ENCODE data around the gene ZPBP2. TPM values are rescaled to one million over a fixed set of nuclear protein-coding genes. Genes with fewer than 3 reads are reported as not detected.

Gene ZPBP2
- total RNA-seq, 1 experiment from 2014 or later = not detected

DNA sequence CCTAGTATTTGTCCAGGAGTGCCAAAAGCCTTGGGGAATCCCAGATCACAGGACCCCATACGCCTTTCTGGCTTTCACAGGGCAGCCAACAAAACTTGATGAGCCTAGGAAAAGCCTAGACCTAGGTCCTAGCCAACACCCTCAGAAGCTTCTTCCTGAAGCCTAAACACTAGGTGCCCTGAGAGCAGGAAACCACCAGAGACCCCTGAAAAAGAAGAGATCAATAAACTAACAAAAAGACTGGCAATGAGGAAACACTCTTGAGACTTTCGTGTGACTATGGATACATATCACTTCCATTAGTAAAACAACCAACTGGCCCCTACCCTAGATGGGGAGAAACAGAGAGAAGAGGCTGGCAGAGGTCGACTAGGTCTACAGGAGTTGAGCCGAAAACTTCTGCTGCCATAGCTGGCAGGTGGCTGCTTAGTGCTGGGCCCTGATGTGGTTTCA is 58.2 kb downstream of the ZPBP2 start:
- CTCF ChIA-PET = no interaction called here
- Histone ChIP-seq H3K9ac (ENCODE audit: low read length) (peak overlapping the region; percentile 88), H3K4me3 (replicated peaks in 1 of 2; ENCODE audit: low read depth in 1 of 2, low read length in 2 of 2) (peak overlapping the region; percentile 85 to 89), H4K20me1 (ENCODE audit: insufficient read depth) (no peaks in the 10 kb centered on the region), H2AFZ (ENCODE audit: low read depth, low read length, poor library complexity, severe bottlenecking) (no peak overlapping the region), H3K27me3 (ENCODE audit: insufficient read depth, low read length) (no peaks in the 10 kb centered on the region), H3K79me2 (ENCODE audit: insufficient read depth, low read length) (peaks cover 24% of the 10 kb centered on the region; the same call in 1 of the 2 replicates), H3K9me3 (ENCODE audit: control insufficient read depth in 1 of 2, insufficient read depth in 1 of 2, low read depth in 1 of 2, low read length in 2 of 2) (no peaks in the 10 kb centered on the region), H3K36me3 (ENCODE audit: control insufficient read depth in 1 of 2, insufficient read depth in 2 of 2, low read length in 2 of 2) (peaks cover 0 to 24% of the 10 kb centered on the region in 2 experiments; a peak in 2 of 4 replicates), H3K4me2 (ENCODE audit: low read length) (peak overlapping the region; percentile 79), H3K4me1 (ENCODE audit: control insufficient read depth in 1 of 2, insufficient read depth in 2 of 2, low read length in 2 of 2) (peaks cover 23 to 40% of the 10 kb centered on the region in 2 experiments), H3K27ac (ENCODE audit: low read depth, low read length) (peak overlapping the region; percentile 6; the same call in 1 of the 2 replicates), H3K9me2 (ENCODE audit: insufficient read depth) (no peaks in the 10 kb centered on the region)
- no TSS peak for BruUV-seq (replicated peaks)
- POLR2A ChIA-PET = interaction anchor here (0.6 kb wide), 1 partner anchor 87 kb away, joined by 3 read pairs; no protein-coding TSS in a partner anchor
- no peak for ATAC-seq
- intact Hi-C loops (cut with micrococcal nuclease) = no loop called here
- RAD21 ChIA-PET (ENCODE audit: low non-redundant PET in 1 of 2, low total read pairs in 2 of 2, uncharacterized antibody in 2 of 2, unreplicated experiment in 2 of 2) = no interaction called here
- TF ChIP-seq CEBPB (IDR thresholded peaks at IDR 0.05; ENCODE audit: low read depth) = no peak
- TF ChIP-seq, protein P1, sequence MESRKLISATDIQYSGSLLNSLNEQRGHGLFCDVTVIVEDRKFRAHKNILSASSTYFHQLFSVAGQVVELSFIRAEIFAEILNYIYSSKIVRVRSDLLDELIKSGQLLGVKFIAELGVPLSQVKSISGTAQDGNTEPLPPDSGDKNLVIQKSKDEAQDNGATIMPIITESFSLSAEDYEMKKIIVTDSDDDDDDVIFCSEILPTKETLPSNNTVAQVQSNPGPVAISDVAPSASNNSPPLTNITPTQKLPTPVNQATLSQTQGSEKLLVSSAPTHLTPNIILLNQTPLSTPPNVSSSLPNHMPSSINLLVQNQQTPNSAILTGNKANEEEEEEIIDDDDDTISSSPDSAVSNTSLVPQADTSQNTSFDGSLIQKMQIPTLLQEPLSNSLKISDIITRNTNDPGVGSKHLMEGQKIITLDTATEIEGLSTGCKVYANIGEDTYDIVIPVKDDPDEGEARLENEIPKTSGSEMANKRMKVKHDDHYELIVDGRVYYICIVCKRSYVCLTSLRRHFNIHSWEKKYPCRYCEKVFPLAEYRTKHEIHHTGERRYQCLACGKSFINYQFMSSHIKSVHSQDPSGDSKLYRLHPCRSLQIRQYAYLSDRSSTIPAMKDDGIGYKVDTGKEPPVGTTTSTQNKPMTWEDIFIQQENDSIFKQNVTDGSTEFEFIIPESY (IDR thresholded peaks at IDR 0.05; ENCODE audit: extremely low read depth, insufficient replicate concordance, low read length) = no peak
- TF ChIP-seq POLR2AphosphoS5 (IDR thresholded peaks at IDR 0.05; ENCODE audit: low read depth, low read length) = no peak
- TF ChIP-seq SIN3A (IDR thresholded peaks at IDR 0.05; ENCODE audit: low read depth) = no peak
- no peak for TF ChIP-seq YY1 (IDR thresholded peaks at IDR 0.05; ENCODE audit: extremely low read depth, insufficient replicate concordance, low read depth, low read length)
- TF ChIP-seq SP1 (IDR thresholded peaks at IDR 0.05; ENCODE audit: low read depth) = no peak
- no peak for TF ChIP-seq TCF7L2 (IDR thresholded peaks at IDR 0.05; ENCODE audit: borderline replicate concordance, extremely low read depth, insufficient read depth, insufficient read length)
- no peak for TF ChIP-seq RAD21 (IDR thresholded peaks at IDR 0.05; ENCODE audit: low read depth)
- no peak for TF ChIP-seq ZFX (IDR thresholded peaks at IDR 0.05)
- TF ChIP-seq JUND (IDR thresholded peaks at IDR 0.05) = no peak
- TF ChIP-seq, protein P2, sequence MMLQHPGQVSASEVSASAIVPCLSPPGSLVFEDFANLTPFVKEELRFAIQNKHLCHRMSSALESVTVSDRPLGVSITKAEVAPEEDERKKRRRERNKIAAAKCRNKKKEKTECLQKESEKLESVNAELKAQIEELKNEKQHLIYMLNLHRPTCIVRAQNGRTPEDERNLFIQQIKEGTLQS (IDR thresholded peaks at IDR 0.05) = no peak
- TF ChIP-seq, protein P3, sequence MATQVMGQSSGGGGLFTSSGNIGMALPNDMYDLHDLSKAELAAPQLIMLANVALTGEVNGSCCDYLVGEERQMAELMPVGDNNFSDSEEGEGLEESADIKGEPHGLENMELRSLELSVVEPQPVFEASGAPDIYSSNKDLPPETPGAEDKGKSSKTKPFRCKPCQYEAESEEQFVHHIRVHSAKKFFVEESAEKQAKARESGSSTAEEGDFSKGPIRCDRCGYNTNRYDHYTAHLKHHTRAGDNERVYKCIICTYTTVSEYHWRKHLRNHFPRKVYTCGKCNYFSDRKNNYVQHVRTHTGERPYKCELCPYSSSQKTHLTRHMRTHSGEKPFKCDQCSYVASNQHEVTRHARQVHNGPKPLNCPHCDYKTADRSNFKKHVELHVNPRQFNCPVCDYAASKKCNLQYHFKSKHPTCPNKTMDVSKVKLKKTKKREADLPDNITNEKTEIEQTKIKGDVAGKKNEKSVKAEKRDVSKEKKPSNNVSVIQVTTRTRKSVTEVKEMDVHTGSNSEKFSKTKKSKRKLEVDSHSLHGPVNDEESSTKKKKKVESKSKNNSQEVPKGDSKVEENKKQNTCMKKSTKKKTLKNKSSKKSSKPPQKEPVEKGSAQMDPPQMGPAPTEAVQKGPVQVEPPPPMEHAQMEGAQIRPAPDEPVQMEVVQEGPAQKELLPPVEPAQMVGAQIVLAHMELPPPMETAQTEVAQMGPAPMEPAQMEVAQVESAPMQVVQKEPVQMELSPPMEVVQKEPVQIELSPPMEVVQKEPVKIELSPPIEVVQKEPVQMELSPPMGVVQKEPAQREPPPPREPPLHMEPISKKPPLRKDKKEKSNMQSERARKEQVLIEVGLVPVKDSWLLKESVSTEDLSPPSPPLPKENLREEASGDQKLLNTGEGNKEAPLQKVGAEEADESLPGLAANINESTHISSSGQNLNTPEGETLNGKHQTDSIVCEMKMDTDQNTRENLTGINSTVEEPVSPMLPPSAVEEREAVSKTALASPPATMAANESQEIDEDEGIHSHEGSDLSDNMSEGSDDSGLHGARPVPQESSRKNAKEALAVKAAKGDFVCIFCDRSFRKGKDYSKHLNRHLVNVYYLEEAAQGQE (IDR thresholded peaks at IDR 0.05; ENCODE audit: low read depth) = no peak
- TF ChIP-seq ZNF274 (IDR thresholded peaks at IDR 0.05; ENCODE audit: low read depth, low read length) = no peak
- TF ChIP-seq EZH2phosphoT487 (IDR thresholded peaks at IDR 0.05; ENCODE audit: borderline replicate concordance) = no peak
- TF ChIP-seq, protein P4, sequence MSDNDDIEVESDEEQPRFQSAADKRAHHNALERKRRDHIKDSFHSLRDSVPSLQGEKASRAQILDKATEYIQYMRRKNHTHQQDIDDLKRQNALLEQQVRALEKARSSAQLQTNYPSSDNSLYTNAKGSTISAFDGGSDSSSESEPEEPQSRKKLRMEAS (IDR thresholded peaks at IDR 0.05) = no peak
- no peak for TF ChIP-seq POLR2A (IDR thresholded peaks at IDR 0.05; ENCODE audit: borderline replicate concordance, extremely low read depth, insufficient read depth, insufficient read length)
- DNase-seq (ENCODE audit: low read depth, low spot score) = no peak

Measured in HCT116 (cell line).